Astrocyte (in vitro differentiated cells and primary cell): ENCODE data around the gene GADD45B.

Experiments
- EZH2 ChIP-seq: IDR thresholded peaks from 2 replicates; pipeline ENCODE4 v1.6.1; 2012; ENCODE audit warnings: mild to moderate bottlenecking, low read length, inconsistent platforms; ENCODE audit not compliant: insufficient read depth
- TF ChIP-seq, protein P1 (sequence below): IDR thresholded peaks from 2 replicates; pipeline ENCODE4 v1.5.1; 2011; ENCODE audit warnings: low read depth, mild to moderate bottlenecking, inconsistent platforms, low read length, moderate library complexity; ENCODE audit not compliant: insufficient read depth

DNA sequence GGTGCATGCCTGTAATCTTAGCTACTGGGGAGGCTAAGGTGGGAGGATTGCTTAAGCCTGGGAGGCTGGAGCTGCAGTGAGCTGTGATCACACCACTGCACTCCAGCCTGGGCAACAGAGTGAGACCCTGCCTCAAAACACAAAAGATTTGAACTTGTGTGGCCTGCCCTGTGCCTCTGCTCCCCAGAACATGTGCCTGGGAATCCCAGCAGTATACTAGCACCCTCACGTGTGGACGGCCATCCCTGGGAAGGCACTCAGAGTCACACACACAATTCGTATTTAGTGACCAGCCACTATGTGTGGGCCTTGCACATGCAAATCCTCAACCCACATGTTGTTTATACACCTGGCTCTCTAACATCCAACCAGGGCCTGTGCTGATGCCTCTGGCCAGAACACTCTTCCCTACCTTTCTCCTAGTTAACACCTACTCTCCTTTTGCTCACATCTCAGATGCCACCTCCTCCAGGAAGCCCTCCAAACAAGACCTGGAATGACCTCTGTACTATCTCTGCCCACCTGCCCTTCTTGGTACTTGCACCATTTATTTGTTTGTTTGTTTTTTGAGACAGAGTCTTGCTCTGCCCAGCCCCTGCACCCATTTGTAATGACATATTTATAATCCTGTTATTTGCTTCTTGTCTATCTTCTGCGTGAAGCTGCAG, 7.7 kb downstream of the GADD45B start:
- TF ChIP-seq, protein P1, sequence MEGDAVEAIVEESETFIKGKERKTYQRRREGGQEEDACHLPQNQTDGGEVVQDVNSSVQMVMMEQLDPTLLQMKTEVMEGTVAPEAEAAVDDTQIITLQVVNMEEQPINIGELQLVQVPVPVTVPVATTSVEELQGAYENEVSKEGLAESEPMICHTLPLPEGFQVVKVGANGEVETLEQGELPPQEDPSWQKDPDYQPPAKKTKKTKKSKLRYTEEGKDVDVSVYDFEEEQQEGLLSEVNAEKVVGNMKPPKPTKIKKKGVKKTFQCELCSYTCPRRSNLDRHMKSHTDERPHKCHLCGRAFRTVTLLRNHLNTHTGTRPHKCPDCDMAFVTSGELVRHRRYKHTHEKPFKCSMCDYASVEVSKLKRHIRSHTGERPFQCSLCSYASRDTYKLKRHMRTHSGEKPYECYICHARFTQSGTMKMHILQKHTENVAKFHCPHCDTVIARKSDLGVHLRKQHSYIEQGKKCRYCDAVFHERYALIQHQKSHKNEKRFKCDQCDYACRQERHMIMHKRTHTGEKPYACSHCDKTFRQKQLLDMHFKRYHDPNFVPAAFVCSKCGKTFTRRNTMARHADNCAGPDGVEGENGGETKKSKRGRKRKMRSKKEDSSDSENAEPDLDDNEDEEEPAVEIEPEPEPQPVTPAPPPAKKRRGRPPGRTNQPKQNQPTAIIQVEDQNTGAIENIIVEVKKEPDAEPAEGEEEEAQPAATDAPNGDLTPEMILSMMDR: no peak
- no peak for TF ChIP-seq EZH2
